ENCODE data around the gene MLYCD.
A peak's percentile ranks its signal among the peaks of the same experiment; 100 is the strongest.

The MLYCD gene

GRCh38 chr16:83899978-83900377 is 1.1 kb downstream of the MLYCD start:
- DNase-seq (ENCODE audit: low spot score), result peak; percentile 8

DNA sequence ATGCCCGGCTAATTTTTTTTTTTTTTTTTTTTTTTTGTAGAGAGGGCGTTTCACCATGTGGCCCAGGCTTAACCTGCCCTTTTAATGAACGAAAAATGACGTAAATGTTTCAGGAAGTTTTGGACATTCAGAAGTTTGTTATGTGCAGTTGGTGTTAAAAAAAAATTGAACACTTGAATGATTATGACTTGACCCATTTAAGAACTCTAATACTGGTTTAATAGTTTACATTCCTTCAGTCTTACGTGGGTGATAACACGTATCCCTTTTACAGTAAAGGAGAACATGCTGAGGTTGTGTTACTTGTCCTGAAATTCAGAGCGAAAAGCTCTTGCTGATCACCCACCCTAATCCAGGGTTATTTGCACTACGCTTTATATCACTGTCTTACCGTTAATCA is 1.7 kb downstream of the MLYCD start:
- DNase-seq (ENCODE audit: low spot score), result peak; percentile 90

DNA sequence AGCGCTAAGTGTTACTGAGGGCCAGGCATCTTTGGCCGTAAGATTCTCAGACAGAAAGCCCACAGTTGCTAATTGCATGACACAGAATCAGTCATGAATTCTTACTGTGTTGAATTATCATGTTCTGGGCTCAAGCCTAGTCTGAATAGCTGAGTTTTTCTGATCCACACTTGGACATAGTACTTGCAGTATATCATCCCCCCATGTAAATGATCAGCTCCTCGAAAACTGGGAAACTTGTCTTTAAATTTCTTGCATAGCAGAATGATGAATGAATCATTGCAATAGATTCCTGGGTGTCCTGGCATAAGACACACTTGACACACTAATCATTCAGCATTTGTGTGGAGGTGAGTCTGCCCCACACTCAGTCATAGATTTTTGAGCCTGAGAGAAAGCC is 2.2 kb downstream of the MLYCD start:
- DNase-seq (ENCODE audit: low spot score), result peak; percentile 91

- DNase-seq (ENCODE audit: low spot score), result peak; percentile 22
Observed at GRCh38 chr16:83903751-83904150, 4.8 kb downstream of the MLYCD start.

- no peak for DNase-seq (ENCODE audit: low spot score)
Observed at GRCh38 chr16:83906683-83907082, 7.8 kb downstream of the MLYCD start.

GRCh38 chr16:83907111-83907510 is 8.2 kb downstream of the MLYCD start:
- no peak for DNase-seq (ENCODE audit: low spot score)

- DNase-seq (ENCODE audit: low spot score), result no peak
Observed at GRCh38 chr16:83907631-83908250, 8.8 kb downstream of the MLYCD start.

DNA sequence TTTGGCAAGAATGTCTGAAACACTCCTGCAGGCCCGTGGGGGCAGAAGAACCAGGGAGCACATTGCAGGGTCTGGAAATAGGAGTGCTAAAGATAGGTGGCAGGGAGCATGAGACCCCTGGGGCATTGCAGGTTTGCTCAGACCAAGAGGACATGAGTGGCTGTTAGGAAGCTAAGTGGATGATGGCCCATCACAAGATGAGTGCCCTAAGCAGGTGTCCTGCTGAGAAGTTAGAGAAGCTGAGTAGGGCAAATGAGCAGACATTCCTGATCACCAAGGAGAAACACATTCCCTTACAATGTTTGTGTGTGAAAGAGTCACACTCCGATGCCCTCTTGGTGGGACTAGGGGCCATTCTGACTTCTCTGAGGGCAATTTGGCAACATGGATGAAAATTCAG is 9.9 kb downstream of the MLYCD start:
- no peak for DNase-seq (ENCODE audit: low spot score)

- no peak for DNase-seq (ENCODE audit: low spot score)
Observed at GRCh38 chr16:83911290-83911689, 12.4 kb downstream of the MLYCD start.

- peak; percentile 63 for DNase-seq (ENCODE audit: low spot score)
Observed at GRCh38 chr16:83912519-83913244, 13.8 kb downstream of the MLYCD start.

GRCh38 chr16:83913245-83913633 is 14.3 kb downstream of the MLYCD start:
- DNase-seq (ENCODE audit: low spot score), result peak; percentile 34

DNA sequence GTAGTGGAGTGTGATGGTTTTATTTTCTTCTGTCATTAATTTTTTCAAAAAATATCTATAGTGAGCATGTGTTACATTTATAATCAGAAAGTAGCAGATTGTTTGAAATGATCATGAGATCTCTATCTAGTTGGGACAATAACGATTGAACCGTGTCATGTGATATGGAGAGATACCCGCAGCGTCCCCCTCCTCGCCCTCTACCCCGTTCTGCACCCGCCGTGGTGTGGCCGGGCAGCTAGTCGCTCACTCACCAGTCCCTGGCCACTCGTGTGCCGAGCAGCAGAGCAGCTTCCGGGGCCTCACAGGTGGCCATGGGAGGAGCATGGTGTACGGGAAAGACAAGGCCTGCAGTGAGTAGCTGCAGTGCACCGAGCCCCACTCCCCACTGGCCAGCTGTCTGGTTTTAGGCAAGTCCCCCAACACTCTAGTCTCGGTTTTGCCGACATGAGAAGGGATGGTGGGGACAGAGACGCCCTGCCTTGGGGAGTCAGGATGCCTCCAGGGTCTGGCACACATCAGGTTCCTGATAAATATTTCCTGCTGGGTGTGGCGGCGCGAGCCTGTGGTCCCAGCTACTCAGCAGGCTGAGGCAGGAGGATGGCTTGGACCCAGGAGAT is 15.3 kb downstream of the MLYCD start:
- DNase-seq (ENCODE audit: low spot score), result no peak

- DNase-seq (ENCODE audit: low spot score), result no peak
Observed at GRCh38 chr16:83915081-83915480, 16.2 kb downstream of the MLYCD start.

- DNase-seq (ENCODE audit: low spot score), result no peak
Observed at GRCh38 chr16:83915491-83915890, 16.6 kb downstream of the MLYCD start.

- no peak for DNase-seq (ENCODE audit: low spot score)
Observed at GRCh38 chr16:83917152-83918120, 18.5 kb downstream of the MLYCD start.

DNA sequence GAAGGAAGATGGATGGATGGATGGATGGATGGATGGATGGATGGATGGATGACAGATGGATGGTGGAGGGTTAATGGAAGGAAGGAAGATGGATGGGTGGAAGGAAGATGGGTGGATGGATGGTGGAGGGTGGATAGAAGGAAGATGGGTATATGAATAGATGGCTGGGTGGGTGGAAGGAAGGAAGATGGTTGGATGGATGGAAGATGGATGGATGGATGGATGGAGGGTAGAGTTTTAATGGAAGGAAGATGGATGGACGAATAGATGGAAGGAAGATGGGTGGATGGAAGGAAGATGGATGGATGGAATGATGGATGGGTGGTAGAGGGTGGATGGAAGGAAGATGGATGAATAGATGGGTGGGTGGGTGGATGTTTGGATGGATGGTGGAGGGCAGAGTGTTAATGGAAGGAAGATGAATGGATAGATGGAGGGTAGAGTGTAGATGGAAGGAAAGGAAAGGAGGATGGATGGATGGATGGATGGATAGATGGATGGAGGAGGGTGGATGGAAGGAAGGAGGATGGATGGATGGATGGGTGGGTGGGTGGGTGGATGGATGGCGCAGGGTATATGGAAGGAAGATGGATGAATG is 22.1 kb downstream of the MLYCD start:
- DNase-seq (ENCODE audit: low spot score), result no peak

DNA sequence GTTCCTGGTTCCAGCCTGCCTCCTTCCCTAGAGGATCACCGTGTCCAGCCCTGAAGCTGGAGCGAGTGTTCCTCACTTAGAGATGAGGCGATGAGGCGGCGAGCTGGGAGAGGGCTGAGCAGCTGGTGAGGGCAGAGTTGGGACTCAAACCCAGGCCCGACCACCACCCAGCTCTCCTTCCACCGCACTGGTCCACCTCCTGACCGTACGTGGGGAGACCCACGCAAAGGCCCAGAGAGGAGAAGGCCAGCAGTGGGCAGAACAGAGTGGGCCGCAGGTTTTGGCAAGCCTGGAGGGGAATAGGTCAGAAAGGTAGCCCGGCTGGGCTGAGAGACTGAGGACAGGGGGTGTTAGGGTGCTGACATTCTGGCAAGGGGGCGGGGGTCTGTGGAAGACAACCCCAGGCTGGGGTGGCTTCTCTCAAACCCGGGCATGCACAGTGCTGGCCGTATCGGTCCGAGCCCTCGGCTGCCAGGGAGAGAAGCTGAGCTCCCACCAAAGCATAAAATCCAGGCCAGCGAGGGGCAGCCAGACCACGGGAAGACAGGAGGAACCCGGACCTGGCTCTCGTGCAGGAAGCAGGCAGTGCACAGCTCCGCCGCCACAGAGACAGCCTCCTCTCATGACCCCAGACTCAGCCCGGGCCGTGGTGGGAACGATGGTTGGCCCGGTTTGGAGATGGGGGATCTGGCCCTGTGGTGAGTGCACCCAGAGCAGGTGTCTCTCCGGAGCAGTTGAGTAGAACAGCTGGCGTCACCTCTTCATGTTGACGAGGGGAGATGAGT is 24.9 kb downstream of the MLYCD start:
- DNase-seq (ENCODE audit: low spot score), result no peak

GRCh38 chr16:83924686-83925085 is 25.8 kb downstream of the MLYCD start:
- no peak for DNase-seq (ENCODE audit: low spot score)

DNA sequence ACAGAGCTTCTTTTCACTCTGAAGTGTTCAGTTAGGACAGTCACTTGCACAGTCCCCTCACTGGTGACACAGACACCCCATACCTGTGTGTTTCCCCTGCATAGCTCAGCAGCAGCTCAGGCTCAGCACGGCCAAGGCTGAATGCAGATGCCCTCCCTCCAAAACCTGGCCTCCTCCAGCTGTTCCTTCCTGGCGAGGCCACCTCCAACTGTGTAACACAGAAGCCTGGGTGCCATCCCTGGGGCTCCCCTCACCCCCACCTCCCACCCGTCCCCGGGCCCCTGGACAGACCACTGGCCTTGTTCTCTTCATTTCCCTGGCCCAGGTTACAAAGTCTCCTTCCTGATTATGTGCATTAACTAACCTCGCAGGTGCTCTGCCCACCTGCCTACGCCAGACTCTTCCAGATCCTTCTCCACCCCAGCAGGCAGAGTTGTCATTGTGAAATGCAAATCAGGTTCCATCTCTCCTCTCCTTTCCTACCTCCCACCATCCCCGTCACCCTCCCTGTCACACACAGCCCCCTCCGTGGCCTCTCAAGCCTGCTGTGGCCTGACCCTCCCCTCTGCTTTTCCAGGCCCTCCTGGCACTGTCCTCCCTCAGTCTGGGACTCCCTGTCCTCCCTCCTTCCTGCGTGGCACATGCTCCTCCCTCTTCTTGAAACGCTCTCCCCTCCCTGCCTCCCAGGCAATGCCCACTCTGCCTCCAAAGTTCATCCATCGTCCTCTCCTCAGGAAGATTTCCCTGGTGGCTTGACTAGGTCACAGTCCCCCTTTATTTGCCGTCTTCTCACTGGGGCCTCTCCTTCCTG is 26.4 kb downstream of the MLYCD start:
- no peak for DNase-seq (ENCODE audit: low spot score)
